CD8-positive, alpha-beta memory T cell (primary cell): ENCODE data around the gene CCDC92. TPM values are rescaled to one million over a fixed set of nuclear protein-coding genes. Genes with fewer than 3 reads are reported as not detected.
A peak's percentile ranks its signal among the peaks of the same experiment; 100 is the strongest.

Experiments used
- CTCF ChIA-PET: fragments of 350-600 bp; sonication (Branson Sonifier 250); formaldehyde crosslinking; loops from one replicate; lab custom pipeline; 2021; ENCODE audit warnings: antibody characterized with exemption; lab: Charles Lee
- POLR2A ChIA-PET: fragments of 350-600 bp; sonication (Branson Sonifier 250); formaldehyde crosslinking; loops from one replicate; lab custom pipeline; 2021; ENCODE audit warnings: antibody characterized with exemption; lab: Charles Lee
- DNase-seq, 5 donors: peaks; one replicate each; pipeline versions ENCODE4 v3.0.0 to v3.0.0-alpha.2; 2020 to 2022; ENCODE audit warnings: mixed read lengths in 1 of 5
- H3K27ac ChIP-seq: one replicate; pipeline ENCODE4 v1.7.0; 2013; ENCODE audit warnings: low read depth, mild to moderate bottlenecking, low read length, moderate library complexity
- H3K27me3 ChIP-seq: 2 replicates; pipeline ENCODE4 v1.7.0; 2013; ENCODE audit warnings: low read length, mild to moderate bottlenecking; ENCODE audit not compliant: insufficient read depth, poor library complexity, severe bottlenecking
- H3K36me3 ChIP-seq: 2 replicates; pipeline ENCODE4 v1.7.0; 2013; ENCODE audit warnings: mild to moderate bottlenecking, low read length, moderate library complexity; ENCODE audit not compliant: insufficient read depth
- H3K4me1 ChIP-seq: 2 replicates; pipeline ENCODE4 v1.7.0; 2013; ENCODE audit warnings: mild to moderate bottlenecking, low read length, moderate library complexity; ENCODE audit not compliant: insufficient read depth
- H3K4me3 ChIP-seq: 2 replicates; pipeline ENCODE4 v1.7.0; 2013; ENCODE audit warnings: mild to moderate bottlenecking, low read length
- H3K9me3 ChIP-seq: 2 replicates; pipeline ENCODE4 v1.7.0; 2013; ENCODE audit warnings: mild to moderate bottlenecking, low read length
- H3K27ac Mint-ChIP-seq, 8 donors: one replicate each; pipeline ENCODE4 v1.8.0; 2020 to 2021; ENCODE audit warnings: mixed read lengths in 8 of 8, mild to moderate bottlenecking in 6 of 8, inconsistent platforms in 3 of 8, moderate library complexity in 3 of 8
- H3K27me3 Mint-ChIP-seq, 2 donors: one replicate each; pipeline ENCODE4 v1.8.0; 2020 to 2021; ENCODE audit warnings: mixed read lengths in 2 of 2, mild to moderate bottlenecking in 1 of 2, moderate library complexity in 1 of 2
- H3K36me3 Mint-ChIP-seq, 3 donors: one replicate each; pipeline ENCODE4 v1.8.0; 2020 to 2021; ENCODE audit warnings: mixed read lengths in 3 of 3, inconsistent platforms in 1 of 3, mild to moderate bottlenecking in 1 of 3
- H3K4me1 Mint-ChIP-seq, 3 donors: one replicate each; pipeline ENCODE4 v1.8.0; 2020 to 2021; ENCODE audit warnings: mixed read lengths in 3 of 3, inconsistent platforms in 1 of 3, mild to moderate bottlenecking in 1 of 3
- H3K4me3 Mint-ChIP-seq, 7 donors: one replicate each; pipeline ENCODE4 v1.8.0; 2020 to 2021; ENCODE audit warnings: mixed read lengths in 7 of 7, mild to moderate bottlenecking in 6 of 7, moderate library complexity in 4 of 7, inconsistent platforms in 2 of 7
- H3K9me3 Mint-ChIP-seq, 5 donors: one replicate each; pipeline ENCODE4 v1.8.0; 2020 to 2022; ENCODE audit warnings: mixed read lengths in 5 of 5, mild to moderate bottlenecking in 3 of 5, moderate library complexity in 2 of 5, inconsistent platforms in 1 of 5
- polyA plus RNA-seq: library from polyadenylated mRNA; unstranded; fragments of 300-500 nt; fragmentation: Illumina TruSeq; gene quantifications from one replicate; pipeline ENCODE4 v1.2.3, GENCODE V29; 2021
- total RNA-seq, 2 experiments: library from RNA; stranded (reverse); gene quantifications; one replicate each; pipeline ENCODE4 v1.2.3, GENCODE V29; 2021

The CCDC92 gene
- total and polyA plus RNA-seq, 3 experiments from 2014 or later, result 10.2 to 48.9 (median 12.9) TPM

- Histone ChIP-seq H3K4me1 (peaks cover 21% of the 10 kb centered on the region), H3K27ac (no peak overlapping the region), H3K36me3 (peaks cover 2% of the 10 kb centered on the region), H3K9me3 (no peaks in the 10 kb centered on the region), H3K4me3 (no peak overlapping the region), H3K27me3 (no peaks in the 10 kb centered on the region)
- peak overlapping the region in 2 of 8 donors; percentile 50 to 75 for H3K27ac Mint-ChIP-seq
- peaks cover 28 to 29% (median 28%) of the 10 kb centered on the region in 3 donors for H3K4me1 Mint-ChIP-seq
- DNase-seq, result no peak
- H3K36me3 Mint-ChIP-seq, result peaks cover 14 to 63% (median 23%) of the 10 kb centered on the region in 3 donors
- ChIA-PET CTCF (no interaction called here), POLR2A (no interaction called here)
- H3K9me3 Mint-ChIP-seq, result no peaks in the 10 kb centered on the region
- peak overlapping the region in 1 of 7 donors; percentile 42 for H3K4me3 Mint-ChIP-seq
- H3K27me3 Mint-ChIP-seq, result no peaks in the 10 kb centered on the region
Observed at GRCh38 chr12:123940627-123940966, 32.0 kb downstream of the CCDC92 start.

- Histone ChIP-seq H3K4me3 (no peak overlapping the region), H3K27ac (no peak overlapping the region), H3K9me3 (no peaks in the 10 kb centered on the region), H3K36me3 (no peaks in the 10 kb centered on the region), H3K4me1 (peaks cover 21% of the 10 kb centered on the region), H3K27me3 (no peaks in the 10 kb centered on the region)
- Mint-ChIP-seq H3K27ac (peak overlapping the region in 5 of 8 donors; percentile 35 to 82 (median 51)), H3K4me3 (peak overlapping the region in 1 of 7 donors; percentile 42), H3K27me3 (no peaks in the 10 kb centered on the region), H3K4me1 (peaks cover 28 to 29% (median 28%) of the 10 kb centered on the region in 3 donors), H3K9me3 (no peaks in the 10 kb centered on the region), H3K36me3 (peaks cover 14 to 57% (median 23%) of the 10 kb centered on the region in 3 donors)
- ChIA-PET POLR2A (no interaction called here), CTCF (interaction anchor here (1.8 kb wide), 1 partner anchor 34 kb away, joined by 8 read pairs; no protein-coding TSS in a partner anchor)
- no peak for DNase-seq
Observed at GRCh38 chr12:123939716-123940626, 32.7 kb downstream of the CCDC92 start.

- Histone ChIP-seq H3K27me3 (no peaks in the 10 kb centered on the region), H3K4me3 (peak overlapping the region; percentile 38), H3K36me3 (no peaks in the 10 kb centered on the region), H3K4me1 (peaks cover 21% of the 10 kb centered on the region), H3K9me3 (no peaks in the 10 kb centered on the region), H3K27ac (peak overlapping the region; percentile 12)
- Mint-ChIP-seq H3K36me3 (peaks cover 14 to 50% (median 22%) of the 10 kb centered on the region in 3 donors), H3K9me3 (no peaks in the 10 kb centered on the region), H3K4me3 (peak overlapping the region; percentile 64 to 89 (median 77)), H3K27me3 (no peaks in the 10 kb centered on the region), H3K27ac (peak overlapping the region; percentile 85 to 99 (median 94)), H3K4me1 (peaks cover 28 to 36% (median 29%) of the 10 kb centered on the region in 3 donors)
- no peak for DNase-seq
- CTCF ChIA-PET, result interaction anchor here (1.2 to 1.8 kb wide), 2 partner anchors 26 to 33 kb away, joined by 4 to 8 read pairs; no protein-coding TSS in a partner anchor
- POLR2A ChIA-PET, result no interaction called here
Observed at GRCh38 chr12:123938679-123939480, 33.8 kb downstream of the CCDC92 start.

- Mint-ChIP-seq H3K4me3 (peak overlapping the region; percentile 64 to 89 (median 77)), H3K27me3 (no peaks in the 10 kb centered on the region), H3K27ac (peak overlapping the region; percentile 85 to 99 (median 94)), H3K9me3 (no peaks in the 10 kb centered on the region), H3K36me3 (peaks cover 13 to 45% (median 22%) of the 10 kb centered on the region in 3 donors), H3K4me1 (peaks cover 28 to 44% (median 29%) of the 10 kb centered on the region in 3 donors)
- Histone ChIP-seq H3K4me3 (peak overlapping the region; percentile 72), H3K27me3 (no peaks in the 10 kb centered on the region), H3K36me3 (no peaks in the 10 kb centered on the region), H3K4me1 (peaks cover 21% of the 10 kb centered on the region), H3K27ac (peak overlapping the region; percentile 13), H3K9me3 (no peaks in the 10 kb centered on the region)
- ChIA-PET POLR2A (no interaction called here), CTCF (interaction anchor here (1.2 to 1.8 kb wide), 3 partner anchors 27 to 34 kb away, joined by 4 to 8 read pairs (median 4); no protein-coding TSS in a partner anchor)
- DNase-seq, result peak; percentile 29 to 79 (median 49)
Observed at GRCh38 chr12:123937707-123938591, 34.7 kb downstream of the CCDC92 start.

- Histone ChIP-seq H3K4me1 (peaks cover 28% of the 10 kb centered on the region), H3K9me3 (no peaks in the 10 kb centered on the region), H3K4me3 (peak overlapping the region; percentile 72), H3K27me3 (no peaks in the 10 kb centered on the region), H3K36me3 (no peaks in the 10 kb centered on the region), H3K27ac (peak overlapping the region; percentile 13)
- Mint-ChIP-seq H3K27ac (peak overlapping the region; percentile 85 to 99 (median 96)), H3K9me3 (no peaks in the 10 kb centered on the region), H3K36me3 (peaks cover 5 to 37% (median 17%) of the 10 kb centered on the region in 3 donors), H3K4me1 (peaks cover 30 to 50% (median 35%) of the 10 kb centered on the region in 3 donors), H3K4me3 (peak overlapping the region; percentile 64 to 89 (median 77)), H3K27me3 (peaks cover 0 to 2% of the 10 kb centered on the region in 2 donors)
- no peak for DNase-seq
- ChIA-PET CTCF (interaction anchor here (1.2 to 2.5 kb wide), 2 partner anchors 32 to 34 kb away, joined by 4 to 6 read pairs; no protein-coding TSS in a partner anchor), POLR2A (no interaction called here)
Observed at GRCh38 chr12:123936956-123937706, 35.5 kb downstream of the CCDC92 start.

- no peak for DNase-seq
- H3K36me3 ChIP-seq, result no peaks in the 10 kb centered on the region
- Mint-ChIP-seq H3K27me3 (peaks cover 4 to 5% of the 10 kb centered on the region in 2 donors), H3K4me3 (peak overlapping the region; percentile 41 to 69 (median 53)), H3K36me3 (peaks cover under 1 to 31% (median 11%) of the 10 kb centered on the region in 3 donors), H3K9me3 (no peaks in the 10 kb centered on the region), H3K27ac (peak overlapping the region; percentile 72 to 97 (median 87)), H3K4me1 (peaks cover 37 to 57% (median 42%) of the 10 kb centered on the region in 3 donors)
- CTCF ChIA-PET, result interaction anchor here (2.5 kb wide), 1 partner anchor 31 kb away, joined by 6 read pairs; no protein-coding TSS in a partner anchor
- no peaks in the 10 kb centered on the region for H3K9me3 ChIP-seq
- POLR2A ChIA-PET, result no interaction called here
- no peaks in the 10 kb centered on the region for H3K27me3 ChIP-seq
- H3K4me1 ChIP-seq, result peaks cover 35% of the 10 kb centered on the region
- H3K27ac ChIP-seq, result no peak overlapping the region
- H3K4me3 ChIP-seq, result no peak overlapping the region
Observed at GRCh38 chr12:123936471-123936870, 36.2 kb downstream of the CCDC92 start.
